ENCODE results near the gene TKT.

DNA sequence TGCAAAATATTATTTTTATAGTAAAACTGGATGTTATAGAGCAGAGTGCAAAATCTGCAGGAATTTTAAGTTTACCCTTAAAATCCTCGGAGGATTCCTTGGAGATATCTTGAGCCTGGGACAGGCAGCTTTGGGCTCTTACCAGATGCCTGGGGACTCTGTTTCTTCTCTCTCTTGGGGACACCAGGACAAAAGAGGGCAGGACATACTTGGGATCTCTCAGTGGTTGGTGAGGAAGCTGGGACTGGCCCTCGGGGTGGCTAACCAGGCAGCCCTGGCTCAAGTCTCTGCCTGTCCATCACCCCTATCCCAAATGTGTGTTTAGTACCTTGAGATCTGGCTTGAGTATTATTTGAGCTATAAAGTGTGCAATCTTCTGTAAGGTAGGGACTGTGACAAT is 38.6 kb downstream of the TKT start:
- TF ChIP-seq SP1 (IDR thresholded peaks at IDR 0.05) (no peak), ARNT (IDR thresholded peaks at IDR 0.05) (no peak), FOXM1 (IDR thresholded peaks at IDR 0.05; ENCODE audit: borderline replicate concordance) (no peak), TARDBP (IDR thresholded peaks at IDR 0.05) (no peak), LEF1 (IDR thresholded peaks at IDR 0.05; ENCODE audit: borderline replicate concordance) (no peak), BHLHE40 (IDR thresholded peaks at IDR 0.05; ENCODE audit: borderline replicate concordance) (no peak), ZNF384 (IDR thresholded peaks at IDR 0.05) (no peak), SUZ12 (IDR thresholded peaks at IDR 0.05) (no peak), FOXA1 (IDR thresholded peaks at IDR 0.05) (no peak), FOXK2 (IDR thresholded peaks at IDR 0.05) (no peak), NFRKB (IDR thresholded peaks at IDR 0.05) (no peak), CTBP1 (IDR thresholded peaks at IDR 0.05; ENCODE audit: borderline replicate concordance) (no peak)
